ENCODE results near the gene PUM1.

DNA sequence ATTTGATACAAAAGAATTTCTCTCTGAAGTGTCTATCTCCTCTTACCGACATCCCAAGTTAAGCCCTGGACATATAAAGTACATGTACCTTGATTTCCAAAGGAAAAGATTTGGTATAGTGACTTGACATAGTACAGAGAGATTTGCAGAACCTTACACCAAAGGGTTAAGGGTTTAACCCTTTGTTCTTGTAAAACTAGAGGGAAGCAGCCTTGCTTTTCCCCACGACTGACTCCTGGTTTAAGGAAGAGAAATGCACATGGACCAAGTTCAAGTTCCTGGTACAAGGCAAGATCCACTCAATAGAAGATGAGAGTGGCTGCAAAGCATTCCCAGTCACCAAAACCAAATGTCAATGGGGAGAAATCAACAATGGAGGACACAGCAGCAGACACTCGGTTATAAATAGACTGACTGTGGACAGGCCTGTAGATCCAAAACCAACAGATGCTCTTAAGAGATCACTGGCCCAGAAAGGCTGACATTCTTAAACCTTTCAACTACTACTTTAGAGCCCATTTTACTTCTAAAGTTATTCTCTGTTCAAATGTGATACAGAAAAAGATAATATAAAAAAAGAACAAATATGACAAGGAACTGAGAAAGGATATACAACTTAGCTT lies 69.4 kb downstream of the PUM1 start:
- TF ChIP-seq CTCF (conservative IDR thresholded peaks at IDR 0.05; ENCODE audit: low read depth, low read length) (no peak), EZH2 (IDR thresholded peaks at IDR 0.05; ENCODE audit: low read length, unreplicated experiment) (no peak), EZH2phosphoT487 (IDR thresholded peaks at IDR 0.05; ENCODE audit: borderline replicate concordance, low read length) (no peak)
